SK-N-MC (cell line): ENCODE data around the gene ARHGEF7.

Experiments
- DNase-seq: peaks from one replicate; pipeline ENCODE4 v3.0.0-alpha.2; 2011; ENCODE audit warnings: low read depth, low spot score
- H3K27ac ChIP-seq: fragments of 200-600 bp; sonication (generic); 2 replicates; pipeline ENCODE4 v1.5.1; 2016; ENCODE audit warnings: mixed run types
- H3K36me3 ChIP-seq: fragments of 200-600 bp; sonication (generic); 2 replicates; pipeline ENCODE4 v1.6.1; 2017; ENCODE audit warnings: antibody characterized with exemption, low read length, mixed read lengths; ENCODE audit not compliant: insufficient read depth
- H3K4me3 ChIP-seq: fragments of 200-600 bp; sonication (generic); 2 replicates; pipeline ENCODE4 v1.5.1; 2016
- H3K9ac ChIP-seq: fragments of 200-600 bp; sonication (generic); 2 replicates; pipeline ENCODE4 v1.8.0; 2017; ENCODE audit warnings: mixed run types, mixed read lengths; ENCODE audit not compliant: insufficient read length
- H3K9me3 ChIP-seq: fragments of 200-600 bp; sonication (generic); 2 replicates; pipeline ENCODE4 v1.6.1; 2017; ENCODE audit warnings: low read depth, mild to moderate bottlenecking, antibody characterized with exemption, low read length, moderate library complexity, mixed read lengths
- EZH2 ChIP-seq: fragments of 200-600 bp; sonication (generic); IDR thresholded peaks from one replicate; pipeline ENCODE4 v1.6.1; 2017; ENCODE audit warnings: antibody characterized with exemption
- FOXP2 ChIP-seq: optimal IDR thresholded peaks from 2 replicates; pipeline ENCODE3; 2011; ENCODE audit warnings: mild to moderate bottlenecking, moderate library complexity; ENCODE audit not compliant: insufficient read depth; ENCODE audit errors: extremely low read length, control extremely low read depth
- POLR2AphosphoS5 ChIP-seq: IDR thresholded peaks from 2 replicates; pipeline ENCODE4 v1.6.1; 2012; ENCODE audit warnings: mild to moderate bottlenecking, low read depth, low read length, borderline replicate concordance

ARHGEF7 gene

DNA sequence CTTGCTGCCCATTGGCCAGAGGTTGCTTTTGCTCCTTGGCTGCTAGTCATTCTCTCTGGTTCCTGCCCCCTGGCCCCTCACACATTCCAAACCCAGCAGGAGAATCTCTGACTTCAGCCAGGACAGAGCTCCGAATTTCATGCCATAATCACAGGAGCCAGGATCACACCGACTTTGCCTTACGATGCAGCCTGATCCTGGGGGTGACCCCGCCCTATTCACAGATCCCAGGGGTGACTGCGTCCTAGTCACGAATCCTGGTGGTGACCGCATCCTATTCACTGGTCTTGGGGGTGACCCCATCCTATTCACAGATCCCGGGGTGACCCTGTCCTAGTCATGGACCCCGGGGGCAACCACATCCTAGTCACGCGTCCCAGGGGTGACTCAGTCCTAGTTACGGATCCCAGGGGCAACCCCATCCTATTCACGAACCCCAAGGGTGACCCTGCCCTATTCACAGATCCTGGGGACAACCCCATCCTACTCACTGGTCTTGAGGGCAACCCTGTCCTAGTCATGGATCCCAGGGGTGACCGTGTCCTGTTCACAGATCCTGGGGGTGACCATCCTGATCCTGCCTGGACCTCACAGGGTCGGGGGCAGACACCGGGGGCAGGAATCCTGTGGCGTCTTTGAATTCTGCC lies 198.0 kb downstream of the ARHGEF7 start:
- no peak for DNase-seq
- TF ChIP-seq EZH2 (no peak), POLR2AphosphoS5 (no peak), FOXP2 (no peak)
- Histone ChIP-seq H3K36me3 (no peaks in the 10 kb centered on the region), H3K4me3 (no peak overlapping the region), H3K9ac (no peak overlapping the region), H3K9me3 (no peaks in the 10 kb centered on the region), H3K27ac (no peak overlapping the region)

DNA sequence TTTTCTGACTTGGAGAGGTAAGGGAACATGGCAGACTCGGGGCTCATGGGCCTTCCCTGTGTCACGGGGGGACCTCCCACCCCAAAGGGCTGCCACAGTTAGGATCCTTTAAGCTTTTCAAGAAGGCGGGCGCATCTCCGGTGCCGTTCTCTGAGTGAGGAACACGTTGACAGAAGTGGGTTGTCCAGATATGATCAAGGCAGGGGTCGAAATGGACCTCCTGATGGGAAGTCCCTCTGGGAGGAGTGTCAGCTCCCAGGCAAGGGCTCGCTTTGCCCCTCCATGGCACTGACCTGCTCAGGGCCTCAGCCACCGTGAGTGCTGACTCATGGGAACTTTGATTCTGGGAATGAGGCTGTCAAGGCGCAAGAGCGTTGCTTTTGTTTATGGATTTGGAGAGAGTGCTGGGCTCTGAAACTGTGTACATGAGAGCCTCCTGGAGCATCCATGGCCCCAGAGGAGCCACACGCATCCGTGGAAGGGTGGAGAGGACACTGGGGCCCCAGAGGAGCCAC lies 198.9 kb downstream of the ARHGEF7 start:
- DNase-seq: no peak
- no peak overlapping the region for H3K4me3 ChIP-seq
- H3K27ac ChIP-seq: no peak overlapping the region
- H3K36me3 ChIP-seq: no peaks in the 10 kb centered on the region
- H3K9ac ChIP-seq: no peak overlapping the region
- H3K9me3 ChIP-seq: no peaks in the 10 kb centered on the region
- TF ChIP-seq POLR2AphosphoS5 (no peak), FOXP2 (no peak), EZH2 (no peak)

DNA sequence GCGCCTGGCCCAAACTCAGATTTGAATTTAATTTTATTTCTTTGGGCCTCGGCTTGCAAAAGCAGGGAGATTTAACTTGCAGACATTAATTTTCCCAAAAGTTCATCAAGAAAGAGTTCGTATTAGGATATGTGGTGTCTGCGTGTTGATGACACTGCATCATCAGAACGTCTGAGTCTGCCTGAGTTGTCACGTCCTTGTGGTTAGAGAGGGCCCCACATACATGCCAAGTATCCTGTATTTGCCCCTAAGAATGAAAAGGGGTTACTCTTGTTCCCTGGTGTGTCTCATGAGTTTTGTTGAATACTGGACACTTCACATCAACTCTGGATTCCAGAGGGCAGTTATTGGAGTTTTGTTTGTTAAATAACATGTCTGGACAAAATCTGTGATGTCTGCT lies 199.7 kb downstream of the ARHGEF7 start:
- Histone ChIP-seq H3K36me3 (no peaks in the 10 kb centered on the region), H3K4me3 (no peak overlapping the region), H3K27ac (no peak overlapping the region), H3K9ac (no peak overlapping the region), H3K9me3 (no peaks in the 10 kb centered on the region)
- DNase-seq: no peak
- TF ChIP-seq FOXP2 (no peak), POLR2AphosphoS5 (no peak), EZH2 (no peak)

DNA sequence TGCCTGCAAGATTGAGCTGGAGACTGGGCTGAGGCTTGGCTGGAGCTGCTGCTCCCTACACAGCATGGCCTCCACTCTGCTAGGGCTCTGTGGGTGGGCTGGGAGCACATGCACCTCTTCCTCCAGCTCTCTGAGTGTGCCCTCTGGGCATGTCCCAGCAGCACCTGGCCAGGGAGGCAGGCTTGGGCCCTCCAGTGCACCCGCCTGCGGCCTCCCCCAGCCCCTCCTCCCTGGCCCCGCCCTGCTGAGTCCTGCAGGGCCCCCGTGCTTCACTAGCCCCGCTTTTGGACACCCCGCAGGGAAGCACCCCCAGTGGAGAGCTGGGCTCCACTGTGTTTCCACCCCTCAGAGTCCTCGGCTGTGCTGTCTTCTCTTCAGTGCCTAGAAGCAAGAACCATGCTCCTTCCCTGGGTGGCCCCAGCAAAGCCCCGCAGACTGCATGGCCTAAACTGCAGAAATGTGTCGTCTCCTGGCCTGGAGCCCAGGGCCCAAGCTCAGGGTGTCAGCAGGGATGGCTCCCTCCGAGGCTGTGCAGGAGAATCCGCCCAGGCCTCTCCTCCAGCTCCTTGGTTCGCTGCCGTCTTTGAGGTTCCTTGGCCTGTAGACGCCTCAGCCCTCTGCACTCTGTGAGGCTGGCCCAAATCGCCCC lies 200.4 kb downstream of the ARHGEF7 start:
- Histone ChIP-seq H3K27ac (no peak overlapping the region), H3K9me3 (no peaks in the 10 kb centered on the region), H3K9ac (no peak overlapping the region), H3K4me3 (no peak overlapping the region), H3K36me3 (no peaks in the 10 kb centered on the region)
- DNase-seq: no peak
- no peak for TF ChIP-seq EZH2
- TF ChIP-seq FOXP2: no peak
- TF ChIP-seq POLR2AphosphoS5: no peak

DNA sequence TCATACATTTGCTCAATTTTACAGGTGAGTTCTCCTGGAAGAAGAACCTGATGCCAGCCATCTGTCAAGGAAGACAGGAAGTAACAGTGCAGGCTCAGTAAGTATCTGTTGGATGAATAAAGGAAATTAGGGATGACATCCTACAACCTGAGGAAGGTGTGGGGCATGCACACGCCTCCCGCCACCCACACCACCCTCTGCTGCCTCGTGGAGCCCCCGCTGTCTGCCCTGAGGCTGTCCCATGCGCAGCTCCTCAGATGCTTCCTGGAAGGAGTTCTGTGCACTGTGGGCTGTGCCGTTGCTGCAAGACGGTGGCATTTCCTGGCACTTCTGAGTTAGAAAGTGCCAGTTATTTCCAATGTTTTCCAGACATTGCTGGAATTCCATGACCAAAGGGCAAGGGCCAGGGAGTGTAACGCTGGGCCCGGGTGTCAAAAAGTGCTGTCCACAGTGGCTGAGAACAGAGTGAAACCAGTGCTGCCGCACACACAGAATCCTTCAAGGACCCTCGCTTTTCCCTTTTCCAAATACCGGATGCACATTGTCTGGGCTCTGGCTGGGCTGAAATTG lies 201.1 kb downstream of the ARHGEF7 start:
- no peak for TF ChIP-seq POLR2AphosphoS5
- TF ChIP-seq EZH2: no peak
- TF ChIP-seq FOXP2: no peak
- Histone ChIP-seq H3K4me3 (no peak overlapping the region), H3K36me3 (no peaks in the 10 kb centered on the region), H3K9ac (no peak overlapping the region), H3K27ac (no peak overlapping the region), H3K9me3 (no peaks in the 10 kb centered on the region)
- DNase-seq: no peak

DNA sequence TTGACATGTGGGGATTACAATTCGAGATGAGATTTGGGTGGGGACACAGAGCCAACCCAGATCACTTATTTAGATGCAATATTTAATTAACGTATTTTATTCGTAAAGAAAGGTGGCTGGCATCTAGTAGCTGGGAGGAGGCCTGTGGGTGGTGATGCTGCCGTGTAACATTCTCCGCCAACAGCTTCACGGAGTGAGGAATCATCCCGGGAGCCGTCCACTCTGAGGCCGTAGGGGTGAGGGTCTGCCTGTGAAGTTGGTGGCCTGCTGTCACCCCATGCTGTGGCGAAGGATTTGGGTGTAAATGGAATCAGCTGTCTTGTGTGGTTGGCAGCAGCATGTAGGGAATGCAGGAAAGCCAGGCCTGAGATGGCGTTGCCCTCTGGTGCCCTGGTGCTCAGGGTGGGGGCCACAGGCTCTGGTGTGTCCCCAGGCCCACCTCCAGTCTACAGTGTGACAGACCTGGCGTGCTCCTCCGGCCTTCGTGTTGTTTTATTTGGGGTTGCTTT lies 202.0 kb downstream of the ARHGEF7 start:
- no peak overlapping the region for H3K4me3 ChIP-seq

DNA sequence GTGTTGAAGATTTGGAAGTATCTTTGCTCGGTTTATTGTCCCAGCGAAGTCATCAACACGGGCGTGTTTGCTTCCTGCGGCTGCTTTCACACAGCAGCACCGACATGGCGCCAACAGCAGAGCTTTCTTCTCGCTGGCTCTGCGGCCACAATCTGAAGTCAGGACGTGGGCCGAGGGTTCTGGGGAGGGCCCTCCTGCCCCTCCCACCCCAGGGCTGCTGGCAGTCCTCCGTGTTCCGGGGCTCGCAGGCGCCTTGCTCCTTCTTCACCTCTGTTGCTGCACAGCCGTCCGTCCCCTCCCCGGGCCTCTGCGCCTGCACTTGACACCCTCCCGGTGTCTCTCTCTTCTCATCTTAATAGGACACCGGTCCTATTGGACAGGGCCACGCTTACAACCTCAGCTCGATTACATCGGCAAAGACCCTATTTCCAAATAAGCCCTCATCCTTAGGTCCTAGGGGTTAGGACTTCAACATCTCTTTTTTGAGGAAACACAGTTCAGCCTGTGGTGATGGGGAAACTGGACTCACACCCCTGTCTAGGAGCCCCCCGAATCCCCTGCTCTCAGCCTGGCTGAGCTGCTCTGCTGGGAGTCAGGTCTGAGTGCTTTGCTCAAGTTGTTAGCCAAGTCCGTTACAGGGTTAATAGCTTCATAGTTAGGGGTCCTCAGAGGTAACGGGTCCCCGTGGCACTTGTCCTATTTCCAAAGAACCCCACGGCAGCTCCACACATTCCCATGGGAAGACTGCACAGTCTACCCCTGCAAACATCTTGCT lies 202.6 kb downstream of the ARHGEF7 start:
- Histone ChIP-seq H3K4me3 (no peak overlapping the region), H3K9me3 (no peaks in the 10 kb centered on the region), H3K27ac (no peak overlapping the region), H3K9ac (no peak overlapping the region), H3K36me3 (no peaks in the 10 kb centered on the region)
- TF ChIP-seq FOXP2: no peak
- TF ChIP-seq EZH2: no peak
- TF ChIP-seq POLR2AphosphoS5: no peak
- no peak for DNase-seq

More for the DNA sequence above, 202.0 kb downstream of the ARHGEF7 start:
- no peak overlapping the region for H3K9ac ChIP-seq
- H3K36me3 ChIP-seq: no peaks in the 10 kb centered on the region
- no peak for TF ChIP-seq POLR2AphosphoS5
- no peak for TF ChIP-seq FOXP2
- no peak for TF ChIP-seq EZH2
- no peak for DNase-seq
- no peaks in the 10 kb centered on the region for H3K9me3 ChIP-seq
- no peak overlapping the region for H3K27ac ChIP-seq

DNA sequence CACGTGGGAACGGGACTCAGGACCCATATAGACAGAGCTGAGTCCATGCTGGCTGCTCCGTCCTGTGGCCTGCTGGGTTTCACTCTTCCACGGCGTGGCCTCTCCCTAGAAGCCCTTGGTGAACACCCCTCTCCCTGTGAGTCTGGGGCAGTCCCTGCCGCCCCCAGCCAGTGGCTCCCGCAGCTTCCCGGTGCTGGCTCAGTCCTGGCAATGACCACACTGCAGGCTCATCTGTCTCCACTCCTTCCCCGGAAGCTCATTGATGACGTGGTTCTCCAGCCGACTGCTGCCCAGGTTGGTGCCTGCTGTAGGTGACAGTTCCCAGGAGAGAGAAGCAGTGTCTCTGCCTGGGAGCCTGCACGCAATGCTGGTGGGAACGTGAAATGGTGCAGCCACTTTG lies 203.3 kb downstream of the ARHGEF7 start:
- no peak overlapping the region for H3K4me3 ChIP-seq
- no peaks in the 10 kb centered on the region for H3K9me3 ChIP-seq
- no peak for TF ChIP-seq FOXP2
- no peak for TF ChIP-seq POLR2AphosphoS5
- TF ChIP-seq EZH2: no peak
- DNase-seq: no peak
- H3K36me3 ChIP-seq: no peaks in the 10 kb centered on the region
- no peak overlapping the region for H3K9ac ChIP-seq
- H3K27ac ChIP-seq: no peak overlapping the region
